ENCODE results near the gene ESF1.

Gene ESF1

GRCh38 chr20:13681248-13682125 is 103.2 kb downstream of the ESF1 start:
- in situ Hi-C loops (cut with MboI; ENCODE audit: low sequenced_read_pairs): no loop called here

- in situ Hi-C loops (cut with MboI; ENCODE audit: low sequenced_read_pairs): no loop called here
Measured at GRCh38 chr20:13678944-13679343, 105.8 kb downstream of the ESF1 start.

GRCh38 chr20:13677241-13677640 is 107.5 kb downstream of the ESF1 start:
- in situ Hi-C loops (cut with MboI; ENCODE audit: low sequenced_read_pairs): no loop called here

- in situ Hi-C loops (cut with MboI; ENCODE audit: low sequenced_read_pairs): no loop called here
Measured at GRCh38 chr20:13676682-13677081, 108.0 kb downstream of the ESF1 start.

- in situ Hi-C loops (cut with MboI; ENCODE audit: low sequenced_read_pairs): no loop called here
Measured at GRCh38 chr20:13672690-13673089, 112.0 kb downstream of the ESF1 start.

GRCh38 chr20:13671916-13672378 is 112.8 kb downstream of the ESF1 start:
- in situ Hi-C loops (cut with MboI; ENCODE audit: low sequenced_read_pairs): no loop called here

- in situ Hi-C loops (cut with MboI; ENCODE audit: low sequenced_read_pairs): no loop called here
Measured at GRCh38 chr20:13671512-13671911, 113.2 kb downstream of the ESF1 start.

- in situ Hi-C loops (cut with MboI; ENCODE audit: low sequenced_read_pairs): no loop called here
Measured at GRCh38 chr20:13670160-13670559, 114.6 kb downstream of the ESF1 start.

GRCh38 chr20:13665709-13666395 is 118.9 kb downstream of the ESF1 start:
- in situ Hi-C loops (cut with MboI; ENCODE audit: low sequenced_read_pairs): no loop called here

All from HL-60/S4 treated with phorbol 12-myristate 13-acetate at 8.2 ng/mL for 4 days and 3 days (cell line).